ENCODE measurements around the gene PHACTR1.

Gene PHACTR1

DNA sequence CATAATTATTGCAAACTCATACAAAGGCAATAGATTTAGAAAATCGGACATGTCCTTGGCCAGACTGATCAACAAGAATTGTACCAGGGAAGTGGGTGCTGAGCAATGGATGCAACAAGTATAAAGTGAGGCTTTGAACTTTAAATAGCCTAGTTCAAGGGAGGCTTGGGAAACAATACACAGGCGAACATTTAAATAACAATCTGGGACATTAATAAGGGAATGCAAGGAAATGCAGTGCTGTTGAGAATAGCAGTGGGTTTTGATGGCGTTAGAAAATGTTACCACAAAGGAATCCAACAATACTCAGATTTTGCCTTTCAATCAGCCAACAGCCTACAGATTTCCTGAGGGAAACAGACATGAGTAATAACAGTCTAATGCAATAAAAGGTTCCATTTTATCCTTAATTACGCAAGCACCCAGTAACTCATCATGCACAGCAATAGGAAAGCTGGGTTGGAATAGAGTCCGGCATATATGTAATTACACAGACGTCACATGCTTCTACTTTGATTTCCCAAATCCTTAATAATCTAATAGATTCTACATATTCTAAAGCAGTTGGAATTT, 134.6 kb downstream of the PHACTR1 start:
- TF ChIP-seq TCF4 (CRISPR knock-in tag; IDR thresholded peaks at IDR 0.05; ENCODE audit: borderline replicate concordance) = no peak
- no peak for TF ChIP-seq RARB (CRISPR knock-in tag; IDR thresholded peaks at IDR 0.05)
- TF ChIP-seq, protein P1, sequence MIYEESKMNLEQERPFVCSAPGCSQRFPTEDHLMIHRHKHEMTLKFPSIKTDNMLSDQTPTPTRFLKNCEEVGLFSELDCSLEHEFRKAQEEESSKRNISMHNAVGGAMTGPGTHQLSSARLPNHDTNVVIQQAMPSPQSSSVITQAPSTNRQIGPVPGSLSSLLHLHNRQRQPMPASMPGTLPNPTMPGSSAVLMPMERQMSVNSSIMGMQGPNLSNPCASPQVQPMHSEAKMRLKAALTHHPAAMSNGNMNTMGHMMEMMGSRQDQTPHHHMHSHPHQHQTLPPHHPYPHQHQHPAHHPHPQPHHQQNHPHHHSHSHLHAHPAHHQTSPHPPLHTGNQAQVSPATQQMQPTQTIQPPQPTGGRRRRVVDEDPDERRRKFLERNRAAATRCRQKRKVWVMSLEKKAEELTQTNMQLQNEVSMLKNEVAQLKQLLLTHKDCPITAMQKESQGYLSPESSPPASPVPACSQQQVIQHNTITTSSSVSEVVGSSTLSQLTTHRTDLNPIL (CRISPR knock-in tag; IDR thresholded peaks at IDR 0.05; ENCODE audit: low read depth) = no peak
- no peak for ATAC-seq

DNA sequence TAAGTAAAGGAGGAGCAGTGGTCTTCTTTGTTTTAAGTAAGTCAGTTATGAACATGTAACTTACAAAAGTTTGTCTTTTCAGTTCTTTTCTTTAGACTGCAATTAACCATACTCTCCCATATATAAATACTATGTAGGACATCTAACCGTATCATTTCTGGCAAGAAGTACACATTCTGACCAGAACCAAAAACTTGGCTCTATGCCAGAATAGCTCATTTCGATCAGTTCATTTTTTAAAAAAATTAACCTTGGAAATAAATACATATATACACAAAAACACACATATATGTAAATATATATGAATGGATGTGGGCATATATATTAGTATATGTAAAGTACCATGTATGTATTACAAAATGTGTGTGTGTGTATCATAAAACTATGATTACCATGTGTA, 145.0 kb downstream of the PHACTR1 start:
- ATAC-seq = no peak
- TF ChIP-seq RARB (CRISPR knock-in tag; IDR thresholded peaks at IDR 0.05) (no peak), SNAI2 (CRISPR knock-in tag; IDR thresholded peaks at IDR 0.05) (no peak), ZFP30 (CRISPR knock-in tag; IDR thresholded peaks at IDR 0.05) (no peak), OSR1 (CRISPR knock-in tag; IDR thresholded peaks at IDR 0.05) (no peak), ZNF8 (CRISPR knock-in tag; IDR thresholded peaks at IDR 0.05) (no peak), TCF4 (CRISPR knock-in tag; IDR thresholded peaks at IDR 0.05; ENCODE audit: borderline replicate concordance) (no peak), GLIS3 (CRISPR knock-in tag; IDR thresholded peaks at IDR 0.05) (no peak), ZC3H10 (CRISPR knock-in tag; IDR thresholded peaks at IDR 0.05) (no peak), ESRRG (CRISPR knock-in tag; IDR thresholded peaks at IDR 0.05) (no peak), BACH2 (CRISPR knock-in tag; IDR thresholded peaks at IDR 0.05; ENCODE audit: borderline replicate concordance) (no peak)
- TF ChIP-seq, protein P2, sequence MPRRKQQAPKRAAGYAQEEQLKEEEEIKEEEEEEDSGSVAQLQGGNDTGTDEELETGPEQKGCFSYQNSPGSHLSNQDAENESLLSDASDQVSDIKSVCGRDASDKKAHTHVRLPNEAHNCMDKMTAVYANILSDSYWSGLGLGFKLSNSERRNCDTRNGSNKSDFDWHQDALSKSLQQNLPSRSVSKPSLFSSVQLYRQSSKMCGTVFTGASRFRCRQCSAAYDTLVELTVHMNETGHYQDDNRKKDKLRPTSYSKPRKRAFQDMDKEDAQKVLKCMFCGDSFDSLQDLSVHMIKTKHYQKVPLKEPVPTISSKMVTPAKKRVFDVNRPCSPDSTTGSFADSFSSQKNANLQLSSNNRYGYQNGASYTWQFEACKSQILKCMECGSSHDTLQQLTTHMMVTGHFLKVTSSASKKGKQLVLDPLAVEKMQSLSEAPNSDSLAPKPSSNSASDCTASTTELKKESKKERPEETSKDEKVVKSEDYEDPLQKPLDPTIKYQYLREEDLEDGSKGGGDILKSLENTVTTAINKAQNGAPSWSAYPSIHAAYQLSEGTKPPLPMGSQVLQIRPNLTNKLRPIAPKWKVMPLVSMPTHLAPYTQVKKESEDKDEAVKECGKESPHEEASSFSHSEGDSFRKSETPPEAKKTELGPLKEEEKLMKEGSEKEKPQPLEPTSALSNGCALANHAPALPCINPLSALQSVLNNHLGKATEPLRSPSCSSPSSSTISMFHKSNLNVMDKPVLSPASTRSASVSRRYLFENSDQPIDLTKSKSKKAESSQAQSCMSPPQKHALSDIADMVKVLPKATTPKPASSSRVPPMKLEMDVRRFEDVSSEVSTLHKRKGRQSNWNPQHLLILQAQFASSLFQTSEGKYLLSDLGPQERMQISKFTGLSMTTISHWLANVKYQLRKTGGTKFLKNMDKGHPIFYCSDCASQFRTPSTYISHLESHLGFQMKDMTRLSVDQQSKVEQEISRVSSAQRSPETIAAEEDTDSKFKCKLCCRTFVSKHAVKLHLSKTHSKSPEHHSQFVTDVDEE (CRISPR knock-in tag; IDR thresholded peaks at IDR 0.05) = no peak
- TF ChIP-seq, protein P1 (CRISPR knock-in tag; IDR thresholded peaks at IDR 0.05; ENCODE audit: low read depth) = no peak
- TF ChIP-seq, protein P3, sequence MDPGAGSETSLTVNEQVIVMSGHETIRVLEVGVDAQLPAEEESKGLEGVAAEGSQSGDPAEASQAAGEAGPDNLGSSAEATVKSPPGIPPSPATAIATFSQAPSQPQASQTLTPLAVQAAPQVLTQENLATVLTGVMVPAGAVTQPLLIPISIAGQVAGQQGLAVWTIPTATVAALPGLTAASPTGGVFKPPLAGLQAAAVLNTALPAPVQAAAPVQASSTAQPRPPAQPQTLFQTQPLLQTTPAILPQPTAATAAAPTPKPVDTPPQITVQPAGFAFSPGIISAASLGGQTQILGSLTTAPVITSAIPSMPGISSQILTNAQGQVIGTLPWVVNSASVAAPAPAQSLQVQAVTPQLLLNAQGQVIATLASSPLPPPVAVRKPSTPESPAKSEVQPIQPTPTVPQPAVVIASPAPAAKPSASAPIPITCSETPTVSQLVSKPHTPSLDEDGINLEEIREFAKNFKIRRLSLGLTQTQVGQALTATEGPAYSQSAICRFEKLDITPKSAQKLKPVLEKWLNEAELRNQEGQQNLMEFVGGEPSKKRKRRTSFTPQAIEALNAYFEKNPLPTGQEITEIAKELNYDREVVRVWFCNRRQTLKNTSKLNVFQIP (CRISPR knock-in tag; IDR thresholded peaks at IDR 0.05; ENCODE audit: borderline replicate concordance, low read depth) = no peak

DNA sequence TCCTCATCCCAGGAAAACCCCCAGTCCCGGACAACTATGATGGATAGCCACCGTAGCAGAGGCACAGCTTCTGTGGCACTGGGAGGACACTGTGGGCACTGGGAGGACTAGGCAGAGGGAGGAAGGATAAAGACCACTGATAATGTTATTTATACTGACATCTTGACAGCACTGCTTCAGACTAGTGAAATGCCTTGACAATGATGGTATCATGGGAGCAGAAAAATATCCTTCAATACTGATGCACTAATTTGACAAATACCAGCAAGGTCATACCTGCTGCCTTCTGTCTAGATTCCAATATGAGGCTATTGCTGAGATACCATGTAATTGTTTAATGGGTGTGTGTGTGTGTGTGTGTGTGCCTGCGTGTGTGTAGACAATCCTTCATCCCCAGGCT, 148.6 kb downstream of the PHACTR1 start:
- no peak for ATAC-seq
- TF ChIP-seq ARNTL (CRISPR knock-in tag; IDR thresholded peaks at IDR 0.05; ENCODE audit: borderline replicate concordance, low read depth) (no peak), ISL1 (CRISPR knock-in tag; IDR thresholded peaks at IDR 0.05) (no peak), ESRRG (CRISPR knock-in tag; IDR thresholded peaks at IDR 0.05) (no peak), CSDC2 (CRISPR knock-in tag; IDR thresholded peaks at IDR 0.05) (no peak), OSR1 (CRISPR knock-in tag; IDR thresholded peaks at IDR 0.05) (no peak), ZFP3 (CRISPR knock-in tag; IDR thresholded peaks at IDR 0.05) (no peak), TCF4 (CRISPR knock-in tag; IDR thresholded peaks at IDR 0.05; ENCODE audit: borderline replicate concordance) (no peak), ZNF8 (CRISPR knock-in tag; IDR thresholded peaks at IDR 0.05) (no peak), ZFP30 (CRISPR knock-in tag; IDR thresholded peaks at IDR 0.05) (no peak), ZNF70 (CRISPR knock-in tag; IDR thresholded peaks at IDR 0.05) (no peak), SNAI2 (CRISPR knock-in tag; IDR thresholded peaks at IDR 0.05) (no peak), RARB (CRISPR knock-in tag; IDR thresholded peaks at IDR 0.05) (no peak)
- TF ChIP-seq, protein P2 (CRISPR knock-in tag; IDR thresholded peaks at IDR 0.05) = no peak
- TF ChIP-seq, protein P3 (CRISPR knock-in tag; IDR thresholded peaks at IDR 0.05; ENCODE audit: borderline replicate concordance, low read depth) = no peak
- TF ChIP-seq, protein P4, sequence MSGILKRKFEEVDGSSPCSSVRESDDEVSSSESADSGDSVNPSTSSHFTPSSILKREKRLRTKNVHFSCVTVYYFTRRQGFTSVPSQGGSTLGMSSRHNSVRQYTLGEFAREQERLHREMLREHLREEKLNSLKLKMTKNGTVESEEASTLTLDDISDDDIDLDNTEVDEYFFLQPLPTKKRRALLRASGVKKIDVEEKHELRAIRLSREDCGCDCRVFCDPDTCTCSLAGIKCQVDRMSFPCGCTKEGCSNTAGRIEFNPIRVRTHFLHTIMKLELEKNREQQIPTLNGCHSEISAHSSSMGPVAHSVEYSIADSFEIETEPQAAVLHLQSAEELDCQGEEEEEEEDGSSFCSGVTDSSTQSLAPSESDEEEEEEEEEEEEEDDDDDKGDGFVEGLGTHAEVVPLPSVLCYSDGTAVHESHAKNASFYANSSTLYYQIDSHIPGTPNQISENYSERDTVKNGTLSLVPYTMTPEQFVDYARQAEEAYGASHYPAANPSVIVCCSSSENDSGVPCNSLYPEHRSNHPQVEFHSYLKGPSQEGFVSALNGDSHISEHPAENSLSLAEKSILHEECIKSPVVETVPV (CRISPR knock-in tag; IDR thresholded peaks at IDR 0.05) = no peak
- TF ChIP-seq, protein P1 (CRISPR knock-in tag; IDR thresholded peaks at IDR 0.05; ENCODE audit: low read depth) = no peak

Measured in SK-N-SH treated with all-trans-retinoic acid at 6 μM for 48 hours (cell line).